ENCODE data around the gene MPG. TPM values are rescaled to one million over a fixed set of nuclear protein-coding genes. Genes with fewer than 3 reads are reported as not detected.

The MPG gene
- total RNA-seq, 1 experiment from 2014 or later, result 60.0 TPM

GRCh38 chr16:119295-119694, 41.3 kb downstream of the MPG start:
- ChIA-PET POLR2A (no interaction called here), CTCF (interaction anchor here (1.4 to 5.6 kb wide), 3 partner anchors 14 to 233 kb away, joined by 5 to 73 read pairs (median 17); partner anchors contain the start of gene AXIN1)
- Mint-ChIP-seq H3K4me3 (no peak overlapping the region), H3K9me3 (no peaks in the 10 kb centered on the region), H3K4me1 (no peaks in the 10 kb centered on the region), H3K36me3 (peaks cover 12% of the 10 kb centered on the region), H3K27ac (no peak overlapping the region), H3K27me3 (ENCODE audit: low read depth) (no peaks in the 10 kb centered on the region)
- ATAC-seq (no peak), DNase-seq (ENCODE audit: low spot score) (no peak)
- no peak for TF ChIP-seq SP1 (CRISPR knock-in tag; conservative IDR thresholded peaks at IDR 0.05)
- TF ChIP-seq TEAD4 (CRISPR knock-in tag; IDR thresholded peaks at IDR 0.05), result no peak
- TF ChIP-seq, protein P1, sequence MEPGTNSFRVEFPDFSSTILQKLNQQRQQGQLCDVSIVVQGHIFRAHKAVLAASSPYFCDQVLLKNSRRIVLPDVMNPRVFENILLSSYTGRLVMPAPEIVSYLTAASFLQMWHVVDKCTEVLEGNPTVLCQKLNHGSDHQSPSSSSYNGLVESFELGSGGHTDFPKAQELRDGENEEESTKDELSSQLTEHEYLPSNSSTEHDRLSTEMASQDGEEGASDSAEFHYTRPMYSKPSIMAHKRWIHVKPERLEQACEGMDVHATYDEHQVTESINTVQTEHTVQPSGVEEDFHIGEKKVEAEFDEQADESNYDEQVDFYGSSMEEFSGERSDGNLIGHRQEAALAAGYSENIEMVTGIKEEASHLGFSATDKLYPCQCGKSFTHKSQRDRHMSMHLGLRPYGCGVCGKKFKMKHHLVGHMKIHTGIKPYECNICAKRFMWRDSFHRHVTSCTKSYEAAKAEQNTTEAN (CRISPR knock-in tag; IDR thresholded peaks at IDR 0.05), result no peak
- no peak for TF ChIP-seq ZNF423 (CRISPR knock-in tag; IDR thresholded peaks at IDR 0.05)
- no peak for TF ChIP-seq KAT7 (CRISPR knock-in tag; IDR thresholded peaks at IDR 0.05; ENCODE audit: borderline replicate concordance)
- TF ChIP-seq CREB1 (CRISPR knock-in tag; IDR thresholded peaks at IDR 0.05), result no peak
- TF ChIP-seq, protein P2, sequence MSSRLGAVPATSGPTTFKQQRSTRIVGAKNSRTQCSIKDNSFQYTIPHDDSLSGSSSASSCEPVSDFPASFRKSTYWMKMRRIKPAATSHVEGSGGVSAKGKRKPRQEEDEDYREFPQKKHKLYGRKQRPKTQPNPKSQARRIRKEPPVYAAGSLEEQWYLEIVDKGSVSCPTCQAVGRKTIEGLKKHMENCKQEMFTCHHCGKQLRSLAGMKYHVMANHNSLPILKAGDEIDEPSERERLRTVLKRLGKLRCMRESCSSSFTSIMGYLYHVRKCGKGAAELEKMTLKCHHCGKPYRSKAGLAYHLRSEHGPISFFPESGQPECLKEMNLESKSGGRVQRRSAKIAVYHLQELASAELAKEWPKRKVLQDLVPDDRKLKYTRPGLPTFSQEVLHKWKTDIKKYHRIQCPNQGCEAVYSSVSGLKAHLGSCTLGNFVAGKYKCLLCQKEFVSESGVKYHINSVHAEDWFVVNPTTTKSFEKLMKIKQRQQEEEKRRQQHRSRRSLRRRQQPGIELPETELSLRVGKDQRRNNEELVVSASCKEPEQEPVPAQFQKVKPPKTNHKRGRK (CRISPR knock-in tag; IDR thresholded peaks at IDR 0.05; ENCODE audit: borderline replicate concordance), result no peak
- TF ChIP-seq ATF3 (CRISPR knock-in tag; conservative IDR thresholded peaks at IDR 0.05), result no peak
- TF ChIP-seq, protein P3, sequence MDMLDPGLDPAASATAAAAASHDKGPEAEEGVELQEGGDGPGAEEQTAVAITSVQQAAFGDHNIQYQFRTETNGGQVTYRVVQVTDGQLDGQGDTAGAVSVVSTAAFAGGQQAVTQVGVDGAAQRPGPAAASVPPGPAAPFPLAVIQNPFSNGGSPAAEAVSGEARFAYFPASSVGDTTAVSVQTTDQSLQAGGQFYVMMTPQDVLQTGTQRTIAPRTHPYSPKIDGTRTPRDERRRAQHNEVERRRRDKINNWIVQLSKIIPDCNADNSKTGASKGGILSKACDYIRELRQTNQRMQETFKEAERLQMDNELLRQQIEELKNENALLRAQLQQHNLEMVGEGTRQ (CRISPR knock-in tag; IDR thresholded peaks at IDR 0.05), result no peak
- TF ChIP-seq FOXP1 (CRISPR knock-in tag; IDR thresholded peaks at IDR 0.05; ENCODE audit: borderline replicate concordance), result no peak
- no peak for TF ChIP-seq NFYB (CRISPR knock-in tag; conservative IDR thresholded peaks at IDR 0.05; ENCODE audit: low read depth)
- no peak for TF ChIP-seq ZNF532 (CRISPR knock-in tag; IDR thresholded peaks at IDR 0.05; ENCODE audit: borderline replicate concordance)
- TF ChIP-seq RORB (CRISPR knock-in tag; IDR thresholded peaks at IDR 0.05), result no peak

DNA sequence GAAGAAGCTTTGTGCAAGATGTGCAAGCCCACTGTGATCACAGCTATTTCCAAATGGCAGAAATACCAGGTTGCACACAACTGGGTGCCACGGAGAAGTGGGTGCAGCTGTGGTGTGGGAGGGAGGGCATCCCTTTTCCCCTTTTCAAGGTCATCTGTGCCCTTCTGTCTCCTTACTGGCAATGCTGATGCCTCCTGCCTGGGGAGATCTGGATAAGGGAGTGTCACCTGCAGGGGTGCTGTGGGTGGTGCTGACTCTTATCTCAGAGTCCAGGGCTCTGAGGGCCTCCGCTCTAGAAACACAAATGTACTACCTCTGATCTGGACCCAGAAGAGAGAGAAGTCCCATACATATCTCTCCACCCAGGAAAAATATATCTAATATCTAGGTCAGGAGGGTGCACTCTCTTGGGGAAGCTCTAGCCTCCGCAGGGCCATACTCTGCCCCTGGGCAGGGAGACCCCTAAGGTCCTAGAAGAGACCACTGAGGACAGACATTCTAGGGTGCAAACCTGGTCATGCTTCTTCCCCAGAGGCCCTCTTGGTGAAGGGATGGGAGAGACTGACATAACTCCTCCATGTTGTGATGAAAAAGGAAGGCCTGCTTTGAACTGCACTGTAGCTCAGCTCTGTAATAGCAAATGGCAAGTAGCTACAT, 41.9 kb downstream of the MPG start:
- Mint-ChIP-seq H3K4me3 (no peak overlapping the region), H3K9me3 (no peaks in the 10 kb centered on the region), H3K27me3 (ENCODE audit: low read depth) (no peaks in the 10 kb centered on the region), H3K4me1 (no peaks in the 10 kb centered on the region), H3K36me3 (peaks cover 11% of the 10 kb centered on the region), H3K27ac (no peak overlapping the region)
- no peak for ATAC-seq
- no peak for DNase-seq (ENCODE audit: low spot score)
- ChIA-PET CTCF (interaction anchor here (1.4 to 5.6 kb wide), 4 partner anchors 14 to 242 kb away, joined by 4 to 73 read pairs (median 11); partner anchors contain the start of gene AXIN1), POLR2A (no interaction called here)
- TF ChIP-seq TCF7 (CRISPR knock-in tag; IDR thresholded peaks at IDR 0.05; ENCODE audit: low read depth) (no peak), ZNF317 (CRISPR knock-in tag; IDR thresholded peaks at IDR 0.05; ENCODE audit: borderline replicate concordance, low read depth) (no peak), MYBL2 (CRISPR knock-in tag; IDR thresholded peaks at IDR 0.05) (no peak), SP1 (CRISPR knock-in tag; conservative IDR thresholded peaks at IDR 0.05) (no peak), ZNF425 (CRISPR knock-in tag; conservative IDR thresholded peaks at IDR 0.05) (no peak), ZNF138 (CRISPR knock-in tag; conservative IDR thresholded peaks at IDR 0.05) (no peak)
- TF ChIP-seq, protein P3 (CRISPR knock-in tag; IDR thresholded peaks at IDR 0.05), result no peak

All from WTC11 (cell line).